Measurements from ENCODE around the gene NXPE4. TPM values are rescaled to one million over a fixed set of nuclear protein-coding genes. Genes with fewer than 3 reads are reported as not detected.

The NXPE4 gene
- total RNA-seq, 1 donor from 2014 or later: not detected

DNA sequence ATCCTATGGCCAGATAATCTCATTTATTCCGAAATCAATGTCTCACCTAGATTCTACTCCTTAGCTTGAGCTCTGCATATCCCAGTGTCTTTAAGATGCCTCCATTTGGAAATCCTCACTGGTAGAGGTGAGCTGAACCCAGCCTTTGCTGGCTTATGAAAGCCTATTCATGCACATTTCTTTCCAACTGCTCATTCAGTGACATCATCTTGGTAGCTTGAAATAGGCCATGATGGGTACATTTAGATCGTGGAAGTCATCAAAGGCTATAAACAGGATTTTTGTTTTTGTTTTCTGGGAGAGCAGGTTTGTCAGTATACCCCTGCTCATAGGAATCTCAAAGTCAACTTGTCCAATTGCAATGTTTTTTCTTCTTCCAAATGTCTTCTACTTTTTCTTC, 41.9 kb downstream of the NXPE4 start:
- H3K4me1 Mint-ChIP-seq (ENCODE audit: unreplicated experiment): no peaks in the 10 kb centered on the region
- H3K27me3 Mint-ChIP-seq (ENCODE audit: unreplicated experiment): peaks cover 3% of the 10 kb centered on the region
- H3K36me3 Mint-ChIP-seq (ENCODE audit: unreplicated experiment): no peaks in the 10 kb centered on the region
- no peak for TF ChIP-seq CTCF (IDR thresholded peaks at IDR 0.05)
- no peak overlapping the region for H3K27ac Mint-ChIP-seq (ENCODE audit: unreplicated experiment)
- H3K9me3 Mint-ChIP-seq (ENCODE audit: unreplicated experiment): no peaks in the 10 kb centered on the region
- H3K4me3 Mint-ChIP-seq (ENCODE audit: unreplicated experiment): no peak overlapping the region
- no peak for DNase-seq (ENCODE audit: extremely low spot score, unreplicated experiment)

GRCh38 chr11:114551060-114551459, 44.5 kb downstream of the NXPE4 start:
- no peak for TF ChIP-seq CTCF (IDR thresholded peaks at IDR 0.05)
- Mint-ChIP-seq H3K27me3 (ENCODE audit: unreplicated experiment) (peaks cover 5% of the 10 kb centered on the region), H3K4me1 (ENCODE audit: unreplicated experiment) (no peaks in the 10 kb centered on the region), H3K36me3 (ENCODE audit: unreplicated experiment) (no peaks in the 10 kb centered on the region), H3K27ac (ENCODE audit: unreplicated experiment) (no peak overlapping the region), H3K4me3 (ENCODE audit: unreplicated experiment) (no peak overlapping the region), H3K9me3 (ENCODE audit: unreplicated experiment) (no peaks in the 10 kb centered on the region)
- DNase-seq (ENCODE audit: extremely low spot score, unreplicated experiment): no peak

GRCh38 chr11:114525682-114526081, 69.9 kb downstream of the NXPE4 start:
- Mint-ChIP-seq H3K9me3 (ENCODE audit: unreplicated experiment) (peaks cover 16% of the 10 kb centered on the region), H3K4me3 (ENCODE audit: unreplicated experiment) (no peak overlapping the region), H3K36me3 (ENCODE audit: unreplicated experiment) (no peaks in the 10 kb centered on the region), H3K27me3 (ENCODE audit: unreplicated experiment) (peaks cover 3% of the 10 kb centered on the region), H3K4me1 (ENCODE audit: unreplicated experiment) (no peaks in the 10 kb centered on the region), H3K27ac (ENCODE audit: unreplicated experiment) (no peak overlapping the region)
- no peak for DNase-seq (ENCODE audit: extremely low spot score, unreplicated experiment)
- no peak for TF ChIP-seq CTCF (IDR thresholded peaks at IDR 0.05)

GRCh38 chr11:114524122-114524521, 71.5 kb downstream of the NXPE4 start:
- H3K27me3 Mint-ChIP-seq (ENCODE audit: unreplicated experiment): peaks cover 9% of the 10 kb centered on the region
- H3K27ac Mint-ChIP-seq (ENCODE audit: unreplicated experiment): no peak overlapping the region
- no peaks in the 10 kb centered on the region for H3K4me1 Mint-ChIP-seq (ENCODE audit: unreplicated experiment)
- no peaks in the 10 kb centered on the region for H3K36me3 Mint-ChIP-seq (ENCODE audit: unreplicated experiment)
- no peak for DNase-seq (ENCODE audit: extremely low spot score, unreplicated experiment)
- no peak overlapping the region for H3K4me3 Mint-ChIP-seq (ENCODE audit: unreplicated experiment)
- TF ChIP-seq CTCF (IDR thresholded peaks at IDR 0.05): no peak
- H3K9me3 Mint-ChIP-seq (ENCODE audit: unreplicated experiment): peaks cover 16% of the 10 kb centered on the region

DNA sequence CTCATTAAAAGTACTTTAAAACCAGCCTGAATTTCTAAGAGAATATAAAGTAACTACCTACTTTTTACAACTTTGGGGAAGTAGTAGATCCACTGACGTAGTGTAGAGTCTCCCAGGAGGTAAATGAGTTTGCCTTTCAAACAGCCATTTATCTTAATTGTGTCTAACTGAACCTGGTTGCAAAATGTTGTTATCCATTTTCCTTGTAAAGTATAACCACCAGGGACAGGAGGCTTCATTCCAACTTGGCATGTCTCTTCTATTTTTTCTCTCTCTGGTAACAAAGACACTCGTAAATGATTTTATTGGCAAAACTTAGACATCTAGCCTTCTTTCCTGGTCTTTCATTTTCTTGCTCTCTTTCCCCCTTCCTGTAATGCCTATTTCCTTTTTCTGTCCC, 72.8 kb downstream of the NXPE4 start:
- Mint-ChIP-seq H3K4me1 (ENCODE audit: unreplicated experiment) (no peaks in the 10 kb centered on the region), H3K27me3 (ENCODE audit: unreplicated experiment) (peaks cover 14% of the 10 kb centered on the region), H3K36me3 (ENCODE audit: unreplicated experiment) (no peaks in the 10 kb centered on the region), H3K27ac (ENCODE audit: unreplicated experiment) (no peak overlapping the region), H3K9me3 (ENCODE audit: unreplicated experiment) (peaks cover 16% of the 10 kb centered on the region), H3K4me3 (ENCODE audit: unreplicated experiment) (no peak overlapping the region)
- no peak for TF ChIP-seq CTCF (IDR thresholded peaks at IDR 0.05)
- DNase-seq (ENCODE audit: extremely low spot score, unreplicated experiment): no peak

Other genes starting within 250 kb of the NXPE4 start
- 6.8 TPM in 2 replicates for gene C11orf71, start 195.3 kb downstream of the NXPE4 start, total RNA-seq
- gene RBM7, start 195.1 kb downstream of the NXPE4 start, total RNA-seq: 35.0 and 36.9 TPM in 2 replicates
- gene REXO2, start 156.3 kb downstream of the NXPE4 start, total RNA-seq: 116 and 124 TPM in 2 replicates
- gene NXPE1, start 35.9 kb downstream of the NXPE4 start, total RNA-seq: not detected in 2 replicates
- gene NXPE2, start 82.7 kb upstream of the NXPE4 start, total RNA-seq: not detected in 2 replicates